ENCODE measurements around the gene TNFRSF1A.
"Not testable (repeated sequence)": the region's sequence is repeated elsewhere in the genome, so short reads cannot be mapped to it uniquely, and the experiment has no call there.

TNFRSF1A gene

DNA sequence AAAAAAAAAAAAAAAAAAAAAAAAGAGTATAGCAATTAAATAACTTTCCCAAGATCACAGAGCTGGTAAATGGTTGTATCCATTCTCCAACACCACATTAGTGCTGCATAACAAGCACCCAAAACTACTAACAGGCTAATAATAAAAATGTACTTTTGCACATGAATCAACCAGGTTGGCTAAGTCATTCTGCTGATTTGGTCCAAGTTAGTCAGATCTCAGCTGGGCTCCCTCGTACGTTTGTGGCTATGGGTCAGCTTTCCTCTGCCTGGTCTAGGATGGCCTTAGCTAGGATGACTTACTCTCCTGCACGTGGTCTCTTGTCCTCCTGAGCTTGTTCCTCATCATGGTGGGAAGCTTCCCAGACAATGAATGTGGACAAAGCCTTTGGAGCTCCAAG is 39.3 kb downstream of the TNFRSF1A start:
- DNase-seq = no peak

DNA sequence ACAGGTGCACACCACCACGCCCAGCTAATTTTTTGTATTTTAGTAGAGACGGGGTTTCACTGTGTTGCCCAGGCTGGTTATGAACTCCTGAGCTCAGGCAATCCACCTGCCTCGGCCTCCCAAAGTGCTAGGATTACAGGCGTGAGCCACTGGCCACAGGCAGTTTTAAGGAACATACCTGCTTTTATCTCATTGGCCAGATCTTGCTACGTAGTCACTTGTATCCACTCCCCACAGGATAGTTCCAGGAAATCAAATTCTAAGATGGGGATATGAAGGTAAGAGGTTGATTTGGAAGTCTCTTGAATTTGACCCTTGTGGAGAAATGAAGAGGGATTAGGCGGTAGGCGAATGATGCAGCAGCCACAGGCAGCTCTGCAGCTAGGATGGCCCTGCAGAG is 40.2 kb downstream of the TNFRSF1A start:
- DNase-seq = no peak

DNA sequence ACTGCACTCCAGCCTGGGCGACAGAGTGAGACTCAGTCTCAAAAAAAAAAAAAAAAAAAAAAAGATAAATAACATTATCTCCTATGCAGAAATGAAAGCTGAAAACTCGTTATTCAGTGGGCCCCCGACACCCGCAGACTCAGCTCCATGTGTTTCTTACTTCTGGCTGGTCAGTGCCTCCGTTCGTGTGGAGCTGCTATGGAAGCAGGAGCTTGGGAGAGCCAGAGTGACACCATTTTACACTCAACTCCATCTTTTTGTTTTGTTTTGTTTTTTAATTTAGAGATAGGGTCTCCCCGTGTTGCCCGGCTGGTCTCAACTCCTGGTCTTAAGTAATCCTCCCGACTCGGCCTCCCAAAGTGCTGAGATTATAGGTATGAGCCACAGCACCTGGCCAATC is 44.7 kb downstream of the TNFRSF1A start:
- DNase-seq = no peak

DNA sequence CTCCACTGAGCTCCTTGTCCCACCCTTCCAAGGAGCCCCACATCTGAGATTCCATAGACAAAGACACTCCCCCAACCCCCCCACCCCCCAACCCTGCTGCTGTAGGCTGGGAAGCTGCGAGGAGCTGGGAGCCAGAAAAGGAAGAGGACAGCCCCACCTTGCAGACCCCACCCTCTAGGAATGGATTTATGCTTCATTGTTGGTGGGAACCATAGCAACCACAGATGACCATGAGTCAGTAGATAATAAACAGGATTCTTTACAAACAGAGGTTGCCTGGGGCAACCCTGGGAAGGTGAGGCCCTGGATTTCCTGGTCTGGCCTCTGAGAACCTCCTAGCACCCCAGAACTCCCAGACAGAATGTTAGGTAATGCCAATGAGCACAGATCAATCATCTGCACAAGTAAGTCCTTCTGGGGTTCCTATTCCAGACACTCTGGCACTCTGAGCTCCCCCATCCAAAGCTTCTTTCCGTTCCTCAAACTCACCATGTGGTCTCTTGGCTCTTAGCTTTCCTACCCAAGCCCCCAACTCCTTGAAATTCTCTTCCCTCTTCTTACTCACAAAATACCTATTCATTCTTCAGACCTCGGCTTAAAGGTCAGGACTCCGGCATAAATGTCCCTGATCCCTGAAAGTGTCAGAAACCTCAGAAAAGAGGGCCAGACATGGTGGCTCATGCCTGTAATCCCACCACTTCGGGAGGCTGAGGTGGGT is 46.6 kb downstream of the TNFRSF1A start:
- DNase-seq = no peak

DNA sequence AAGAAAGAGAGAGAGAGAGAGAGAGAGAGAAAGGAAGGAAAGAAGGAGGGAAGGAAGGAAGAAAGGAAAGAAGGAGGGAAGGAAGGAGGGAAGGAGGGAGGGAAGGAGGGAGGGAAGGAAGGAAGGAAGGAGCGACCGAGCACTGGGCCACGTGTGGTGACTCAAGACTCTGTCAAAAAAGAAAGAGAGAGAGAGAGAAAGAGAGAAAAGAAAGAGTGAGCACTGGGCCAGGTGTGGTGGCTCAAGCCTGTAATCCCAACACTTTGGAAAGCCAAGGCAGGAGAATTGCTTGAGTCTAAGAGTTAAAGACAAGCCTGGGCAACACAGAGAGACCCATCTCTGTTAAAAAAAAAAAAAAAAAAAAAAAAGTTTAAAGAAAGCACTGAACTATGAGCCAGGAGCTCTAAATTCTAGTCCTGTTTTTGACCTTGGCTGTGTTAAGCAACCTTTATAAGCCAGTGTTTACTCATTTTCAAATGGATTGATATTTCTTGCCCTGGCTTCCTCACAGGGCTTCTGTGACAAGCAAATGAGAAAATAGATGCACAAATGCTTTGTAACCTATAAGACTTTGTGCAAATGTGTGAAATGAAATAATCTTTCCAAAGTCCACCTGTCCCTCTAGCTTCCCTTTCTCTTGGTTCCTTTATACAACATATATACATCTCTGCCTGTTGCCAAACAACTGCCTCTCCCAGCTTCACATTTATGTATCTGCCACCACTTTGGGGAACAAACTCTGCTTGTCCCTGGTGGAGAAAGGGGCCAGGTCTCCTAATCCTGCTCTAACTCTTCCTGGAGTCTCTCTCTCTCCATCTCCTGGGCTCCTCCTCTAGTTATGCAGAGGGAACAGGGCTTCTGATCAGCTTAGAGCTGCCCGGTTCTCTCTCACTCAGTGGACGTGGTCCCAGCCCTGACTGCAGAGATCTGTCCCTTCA is 47.5 kb downstream of the TNFRSF1A start:
- no peak for DNase-seq

DNA sequence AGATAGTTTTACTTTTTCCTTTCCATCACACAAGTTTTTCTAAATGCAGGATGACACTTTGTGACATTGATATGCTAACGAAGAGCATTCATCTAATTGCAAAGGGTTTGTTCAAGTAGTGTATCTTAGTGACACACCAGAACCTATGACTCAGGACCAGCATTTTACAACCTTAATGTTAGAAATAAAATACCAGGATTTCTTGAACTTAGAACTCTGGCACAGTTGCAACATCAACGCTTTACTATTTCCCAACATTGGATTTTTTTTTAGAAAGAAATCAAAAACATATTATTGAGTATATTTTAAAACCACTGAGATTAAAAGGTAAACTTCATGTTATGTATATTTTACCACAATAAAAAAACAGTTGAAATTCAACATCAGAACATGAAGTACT is 49.3 kb downstream of the TNFRSF1A start:
- no peak for DNase-seq

DNA sequence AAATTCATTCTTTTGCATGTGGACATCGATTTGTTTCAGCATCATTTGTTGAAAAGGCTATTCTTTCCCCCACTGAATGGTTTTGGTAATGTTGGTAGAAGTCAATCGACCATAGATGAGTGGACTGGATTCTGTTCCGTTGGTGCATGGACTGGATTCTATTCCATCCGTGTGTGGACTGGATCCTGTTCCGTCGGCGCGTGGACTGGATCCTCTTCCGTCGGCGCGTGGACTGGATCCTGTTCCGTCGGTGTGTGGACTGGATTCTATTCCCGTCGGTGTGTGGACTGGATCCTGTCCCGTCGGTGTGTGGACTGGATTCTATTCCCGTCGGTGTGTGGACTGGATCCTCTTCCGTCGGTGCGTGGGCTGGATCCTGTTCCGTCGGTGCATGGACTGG is 52.0 kb downstream of the TNFRSF1A start:
- DNase-seq = not testable (repeated sequence)

DNA sequence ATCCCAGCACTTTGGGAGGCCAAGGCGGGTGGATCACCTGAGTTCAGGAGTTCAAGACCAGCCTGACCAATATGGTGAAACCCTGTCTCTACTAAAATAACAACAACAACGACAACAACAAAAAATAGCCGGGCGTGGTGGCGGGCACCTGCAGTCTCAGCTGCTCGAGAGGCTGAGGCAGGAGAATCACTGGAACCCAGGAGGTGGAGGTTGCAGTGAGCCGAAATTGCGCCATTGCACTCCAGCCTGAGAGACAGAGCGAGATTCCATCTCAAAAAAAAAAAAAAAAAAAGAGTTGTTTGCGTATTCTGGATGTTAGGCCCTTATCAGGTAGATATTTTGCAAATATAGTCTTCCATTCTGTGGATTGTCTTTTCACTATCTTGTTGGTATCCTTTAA is 52.8 kb downstream of the TNFRSF1A start:
- not testable (repeated sequence) for DNase-seq

DNA sequence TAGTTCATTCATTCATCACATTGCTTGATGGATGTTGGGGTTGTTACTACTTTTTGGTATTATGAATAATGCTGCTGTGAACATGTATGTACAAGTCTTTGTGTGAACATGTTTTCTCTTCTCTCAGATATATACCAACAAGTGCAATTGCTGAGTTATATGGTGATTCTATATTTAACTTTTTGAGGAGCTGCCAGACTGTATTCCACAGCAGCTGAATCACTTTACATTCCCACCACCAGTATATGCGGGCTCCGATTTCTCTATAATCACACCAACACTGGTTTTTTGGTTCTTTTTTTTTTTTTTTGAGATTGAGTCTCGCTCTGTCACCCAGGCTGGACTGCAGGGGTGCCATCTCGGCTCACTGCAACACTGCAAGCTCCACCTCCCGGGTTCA is 53.6 kb downstream of the TNFRSF1A start:
- DNase-seq = no peak

DNA sequence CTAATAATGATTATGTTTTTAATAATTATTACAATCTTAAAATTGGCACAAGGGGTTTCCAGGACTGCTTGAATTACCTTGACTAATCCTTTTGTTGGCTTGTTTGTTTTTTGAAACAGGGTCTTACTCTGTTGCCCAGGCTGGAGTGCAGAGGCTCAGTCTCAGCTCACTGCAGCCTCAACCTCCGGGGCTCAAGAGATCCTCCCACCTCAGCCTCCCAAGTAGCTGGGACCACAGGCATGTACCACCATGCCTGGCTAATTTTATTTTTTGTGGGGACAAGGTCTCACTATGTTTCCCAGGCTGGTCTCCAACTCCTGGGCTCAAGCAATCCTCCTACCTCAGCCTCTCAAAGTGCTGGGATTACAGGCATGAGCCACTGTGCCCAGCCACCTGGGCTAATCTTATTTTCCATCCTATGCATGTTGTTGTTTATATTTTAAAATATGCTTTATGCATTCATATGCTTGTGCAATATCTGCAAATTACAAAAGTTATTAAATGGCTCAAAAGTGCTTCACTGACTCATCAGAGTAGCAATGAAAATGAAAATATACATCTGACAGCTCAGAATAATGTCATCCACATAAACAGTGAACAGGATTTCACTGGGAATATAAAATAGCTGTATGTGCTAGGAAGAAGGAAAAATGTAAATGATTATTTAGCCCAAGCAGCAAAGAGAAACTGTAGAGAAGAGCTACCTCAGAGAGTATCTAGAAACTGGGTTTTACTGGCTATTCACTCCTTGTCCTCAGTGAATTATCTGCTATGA is 56.2 kb downstream of the TNFRSF1A start:
- no peak for DNase-seq

DNA sequence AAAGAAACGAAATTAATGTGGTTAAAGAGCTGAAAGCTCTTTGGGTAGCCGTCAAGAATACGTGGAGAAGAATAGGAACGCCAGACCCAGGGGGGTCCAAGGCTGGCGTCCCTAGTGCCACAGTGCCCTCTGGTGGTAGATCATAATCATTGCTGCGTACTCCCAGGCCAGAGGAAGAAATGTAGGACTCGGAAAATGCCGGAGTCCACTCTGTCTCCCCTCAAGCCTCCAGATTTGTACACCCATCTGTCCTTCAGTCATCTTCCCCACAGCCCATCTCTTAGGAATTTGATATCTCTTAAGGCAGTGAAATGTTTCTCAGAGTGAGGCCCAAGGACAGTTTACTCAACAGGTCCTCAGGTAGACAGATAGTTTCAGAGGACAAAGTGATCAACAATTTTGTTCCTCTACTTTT is 56.8 kb downstream of the TNFRSF1A start:
- DNase-seq = peak; percentile 67

DNA sequence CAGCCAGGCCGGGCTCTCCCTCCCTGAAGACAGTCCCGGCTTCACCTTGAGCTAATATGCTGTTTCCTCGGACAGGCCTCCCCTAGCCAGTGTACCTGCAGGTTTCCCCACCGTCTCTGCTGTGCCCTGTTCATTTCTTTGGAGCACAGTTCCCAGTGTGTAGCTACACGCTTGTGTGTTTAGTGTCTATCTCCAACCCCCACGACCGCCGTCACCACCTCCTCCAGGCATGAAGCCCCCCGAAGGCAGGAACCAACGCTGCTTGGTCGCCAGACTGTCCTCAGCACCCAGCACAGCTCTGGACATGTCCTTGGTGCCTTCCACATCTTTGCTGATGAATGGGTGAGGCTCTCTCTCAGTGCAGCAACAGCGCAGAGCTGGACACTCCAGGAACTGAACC is 57.6 kb downstream of the TNFRSF1A start:
- no peak for DNase-seq

DNA sequence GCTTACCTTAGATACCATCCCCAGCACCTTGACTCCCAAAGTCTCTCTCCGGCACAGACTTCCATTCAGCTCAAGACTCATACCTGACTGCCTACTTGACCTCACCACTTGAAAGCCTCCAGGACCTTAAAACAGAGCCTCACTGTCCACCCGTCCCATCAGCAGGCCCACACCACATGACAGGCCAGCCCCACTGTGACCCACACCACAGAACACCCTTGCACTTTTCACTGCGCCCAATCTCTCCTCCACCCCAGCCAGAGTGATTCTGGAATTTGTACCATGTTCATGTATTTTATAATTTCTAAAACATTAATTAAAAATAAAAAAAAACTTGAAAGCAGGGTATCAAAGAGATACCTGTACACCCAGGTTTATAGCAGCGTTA is 59.4 kb downstream of the TNFRSF1A start:
- DNase-seq = no peak

DNA sequence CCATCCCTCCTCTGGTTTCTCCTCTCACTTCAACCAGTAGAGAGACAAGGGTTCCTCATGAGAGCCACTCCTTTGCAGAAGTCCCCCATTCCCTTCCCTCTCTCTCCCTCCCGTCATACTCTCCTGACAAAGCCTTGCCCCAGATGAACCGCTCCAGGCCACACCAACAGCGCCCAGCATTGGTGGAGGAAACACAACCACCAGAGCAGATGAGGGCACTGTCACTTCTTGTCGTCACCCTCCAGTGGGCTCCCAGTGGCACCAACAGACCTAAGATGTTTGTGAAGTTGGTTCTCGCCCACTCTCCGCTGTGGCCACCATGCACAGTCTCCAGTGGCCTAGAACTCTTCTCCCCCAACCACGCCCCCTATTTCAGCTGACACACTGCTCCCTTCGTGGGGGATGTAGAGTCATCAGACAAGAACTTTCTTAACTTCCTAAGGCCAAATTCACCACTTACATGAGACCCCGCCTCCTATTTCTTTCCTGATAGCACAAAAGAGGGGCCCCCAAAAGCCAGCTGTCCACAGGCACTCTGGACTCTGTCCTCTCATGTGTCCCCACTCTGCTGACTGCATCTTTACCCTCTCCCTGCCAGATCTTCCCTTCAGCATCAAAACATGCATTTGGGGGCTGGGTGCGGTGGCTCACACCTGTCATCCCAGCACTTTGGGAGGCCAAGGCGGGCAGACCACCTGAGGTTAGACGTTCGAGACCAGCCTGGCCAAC is 60.6 kb downstream of the TNFRSF1A start:
- DNase-seq = no peak

DNA sequence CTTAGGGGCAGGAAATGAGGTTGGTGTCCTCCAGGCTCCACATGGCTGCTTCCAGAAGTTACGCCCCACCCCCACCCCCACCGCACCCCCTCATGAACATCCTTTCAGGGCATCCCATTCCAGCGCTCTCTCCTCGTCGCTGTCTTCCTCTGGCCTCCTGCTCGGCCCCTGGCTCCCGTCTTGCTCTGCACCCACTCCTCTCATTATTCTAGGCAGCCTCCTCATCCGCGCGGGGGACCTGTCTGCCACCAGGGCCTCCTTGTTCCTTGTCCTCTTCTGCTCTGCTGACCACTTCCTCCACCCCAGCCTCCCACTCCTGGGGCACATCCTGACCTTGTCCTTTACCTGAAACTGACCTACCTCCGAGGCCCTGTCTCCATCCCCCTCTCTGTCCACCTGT is 61.2 kb downstream of the TNFRSF1A start:
- no peak for DNase-seq

DNA sequence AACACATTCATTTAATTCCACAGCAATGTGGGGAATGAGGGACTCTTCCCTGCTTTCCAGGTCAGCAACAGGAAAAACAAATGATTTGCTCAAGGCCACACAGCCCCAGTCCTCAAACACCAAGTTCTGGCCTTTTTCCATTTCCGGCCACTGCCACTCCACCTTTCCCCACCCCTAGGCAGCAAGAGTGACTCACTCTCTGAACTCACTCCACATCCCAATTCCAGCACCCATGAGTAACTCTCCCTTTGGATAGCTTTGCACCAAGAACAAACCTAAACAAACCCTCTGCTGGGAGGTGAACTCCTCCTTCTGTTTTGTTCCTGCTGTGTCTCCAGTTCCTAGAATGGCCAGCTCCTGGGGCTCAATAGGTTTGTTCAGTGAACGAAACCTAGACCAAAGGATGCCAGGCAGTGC is 61.8 kb downstream of the TNFRSF1A start:
- DNase-seq = no peak

DNA sequence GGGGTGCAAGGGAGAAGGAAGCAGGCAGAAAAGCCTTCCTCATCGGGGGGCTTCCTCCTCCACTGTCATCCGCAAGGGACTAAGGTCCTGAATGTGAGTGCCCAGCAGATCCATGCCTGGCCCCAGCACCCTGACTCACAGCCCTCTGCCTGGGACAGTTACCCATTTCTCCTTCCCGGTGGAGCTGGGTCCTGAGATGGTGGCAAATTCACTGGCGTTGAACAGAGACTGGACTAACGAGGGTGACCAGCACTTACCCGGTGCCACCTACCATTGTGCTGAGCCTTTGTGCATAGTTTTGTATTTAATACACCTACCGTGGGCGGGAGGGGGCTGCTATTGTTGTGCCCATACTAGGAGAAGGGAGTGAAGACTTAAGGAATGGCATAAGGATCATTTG is 62.2 kb downstream of the TNFRSF1A start:
- no peak for DNase-seq

DNA sequence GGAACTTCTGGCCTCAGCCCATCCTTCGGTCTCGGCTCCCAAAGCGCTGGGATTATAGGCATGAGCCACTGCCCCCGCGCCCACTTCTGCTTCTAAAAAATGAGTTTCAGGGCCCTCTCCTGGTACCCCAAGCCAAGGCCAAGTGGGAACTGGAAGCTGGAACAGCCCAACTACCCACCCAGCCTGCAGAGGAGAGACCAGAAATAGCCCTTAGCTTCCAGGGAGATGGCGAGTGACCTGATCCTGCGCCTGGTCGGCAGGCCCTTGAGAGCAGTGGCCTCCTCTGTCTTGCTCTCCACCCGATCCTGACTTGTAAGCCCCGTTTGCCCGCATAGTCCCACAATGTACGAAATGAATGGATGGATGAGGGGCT is 62.6 kb downstream of the TNFRSF1A start:
- no peak for DNase-seq

Data from stimulated activated CD4-positive, alpha-beta T cell treated with anti-CD3 and anti-CD28 coated beads, Interleukin-4, amount 100 ng/mL, for 24 hours (primary cell).